MM.1S (cell line): ENCODE data around the gene CDH12.

Experiments
- DNase-seq: peaks from one replicate; pipeline ENCODE4 v3.0.0-alpha.2; 2015
- H2AFZ ChIP-seq: fragments of 300-600 bp; sonication (generic); 2 replicates; pipeline ENCODE4 v1.6.0; 2016; ENCODE audit warnings: antibody characterized with exemption, low read length
- H3F3A ChIP-seq: fragments of 300-600 bp; sonication (generic); 2 replicates; pipeline ENCODE4 v1.6.1; 2016; ENCODE audit warnings: mild to moderate bottlenecking, antibody characterized with exemption, low read length, moderate library complexity, mixed read lengths; ENCODE audit not compliant: insufficient read depth
- H3K27ac ChIP-seq: fragments of 300-600 bp; sonication (generic); 2 replicates; pipeline ENCODE4 v1.5.1; 2016; ENCODE audit warnings: mild to moderate bottlenecking, low read length
- H3K27me3 ChIP-seq: fragments of 300-600 bp; sonication (generic); replicated peaks from 2 replicates; pipeline ENCODE4 v1.6.0; 2016; ENCODE audit warnings: low read length; ENCODE audit not compliant: insufficient read depth
- H3K36me3 ChIP-seq: fragments of 300-600 bp; sonication (generic); replicated peaks from 2 replicates; pipeline ENCODE4 v1.6.1; 2016; ENCODE audit warnings: mild to moderate bottlenecking, low read length, mixed read lengths; ENCODE audit not compliant: insufficient read depth
- H3K4me1 ChIP-seq: fragments of 300-600 bp; sonication (generic); 2 replicates; pipeline ENCODE4 v1.6.1; 2016; ENCODE audit warnings: low read length, mixed read lengths
- H3K4me2 ChIP-seq: fragments of 300-600 bp; sonication (generic); 2 replicates; pipeline ENCODE4 v1.6.0; 2016; ENCODE audit warnings: low read depth, low read length
- H3K4me3 ChIP-seq: fragments of 300-600 bp; sonication (generic); 2 replicates; pipeline ENCODE4 v1.5.1; 2016; ENCODE audit warnings: low read length, mixed read lengths
- H3K79me2 ChIP-seq: fragments of 300-600 bp; sonication (generic); 2 replicates; pipeline ENCODE4 v1.6.1; 2016; ENCODE audit warnings: mixed run types, low read length, mixed read lengths
- H3K9ac ChIP-seq: fragments of 300-600 bp; sonication (generic); 2 replicates; pipeline ENCODE4 v1.6.1; 2016; ENCODE audit warnings: low read length, mixed read lengths
- H3K9me2 ChIP-seq: fragments of 300-600 bp; sonication (generic); replicated peaks from 2 replicates; pipeline ENCODE4 v1.6.1; 2016; ENCODE audit warnings: mild to moderate bottlenecking, low read length, mixed read lengths; ENCODE audit not compliant: insufficient read depth
- H3K9me3 ChIP-seq: fragments of 300-600 bp; sonication (generic); replicated peaks from 2 replicates; pipeline ENCODE4 v1.6.1; 2016; ENCODE audit warnings: mild to moderate bottlenecking, low read length, mixed read lengths; ENCODE audit not compliant: insufficient read depth
- H4K20me1 ChIP-seq: fragments of 300-600 bp; sonication (generic); 2 replicates; pipeline ENCODE4 v1.6.1; 2016; ENCODE audit warnings: mild to moderate bottlenecking, low read length, moderate library complexity, mixed read lengths; ENCODE audit not compliant: insufficient read depth
- CTCF ChIP-seq: fragments of 300-600 bp; sonication (generic); IDR thresholded peaks from 2 replicates; pipeline ENCODE4 v1.5.1; 2016; ENCODE audit warnings: antibody characterized with exemption, low read length, mixed read lengths
- EZH2 ChIP-seq: fragments of 300-600 bp; sonication (generic); optimal IDR thresholded peaks from 2 replicates; pipeline ENCODE3; 2017; ENCODE audit warnings: low read depth, mild to moderate bottlenecking, antibody characterized with exemption, low read length, mixed read lengths
- EZH2phosphoT487 ChIP-seq: fragments of 300-600 bp; sonication (generic); IDR thresholded peaks from 2 replicates; pipeline ENCODE4 v1.6.1; 2018; ENCODE audit warnings: antibody characterized with exemption, low read length

CDH12 gene

GRCh38 chr5:22764736-22765135, 88.4 kb downstream of the CDH12 start:
- H3K4me3 ChIP-seq, result no peak overlapping the region
- H3K36me3 ChIP-seq, result no peaks in the 10 kb centered on the region
- no peaks in the 10 kb centered on the region for H3K9me3 ChIP-seq
- H3K9me2 ChIP-seq, result no peaks in the 10 kb centered on the region
- H3K9ac ChIP-seq, result no peak overlapping the region
- no peaks in the 10 kb centered on the region for H3K4me1 ChIP-seq
- no peaks in the 10 kb centered on the region for H3F3A ChIP-seq
- H3K4me2 ChIP-seq, result no peak overlapping the region
- DNase-seq, result no peak
- no peak overlapping the region for H3K27ac ChIP-seq
- no peaks in the 10 kb centered on the region for H4K20me1 ChIP-seq
- TF ChIP-seq CTCF (no peak), EZH2phosphoT487 (no peak), EZH2 (no peak)
- H2AFZ ChIP-seq, result no peak overlapping the region
- no peaks in the 10 kb centered on the region for H3K27me3 ChIP-seq
- no peaks in the 10 kb centered on the region for H3K79me2 ChIP-seq

- H3K9me2 ChIP-seq, result no peaks in the 10 kb centered on the region
- TF ChIP-seq EZH2phosphoT487 (no peak), EZH2 (no peak), CTCF (no peak)
- no peaks in the 10 kb centered on the region for H3K9me3 ChIP-seq
- DNase-seq, result no peak
- no peaks in the 10 kb centered on the region for H3K27me3 ChIP-seq
- H4K20me1 ChIP-seq, result no peaks in the 10 kb centered on the region
- no peaks in the 10 kb centered on the region for H3F3A ChIP-seq
- no peak overlapping the region for H3K4me2 ChIP-seq
- H2AFZ ChIP-seq, result no peak overlapping the region
- H3K9ac ChIP-seq, result no peak overlapping the region
- H3K79me2 ChIP-seq, result no peaks in the 10 kb centered on the region
- no peaks in the 10 kb centered on the region for H3K4me1 ChIP-seq
- no peak overlapping the region for H3K27ac ChIP-seq
- H3K36me3 ChIP-seq, result no peaks in the 10 kb centered on the region
- no peak overlapping the region for H3K4me3 ChIP-seq
Observed at GRCh38 chr5:22757776-22758175, 95.4 kb downstream of the CDH12 start.

DNA sequence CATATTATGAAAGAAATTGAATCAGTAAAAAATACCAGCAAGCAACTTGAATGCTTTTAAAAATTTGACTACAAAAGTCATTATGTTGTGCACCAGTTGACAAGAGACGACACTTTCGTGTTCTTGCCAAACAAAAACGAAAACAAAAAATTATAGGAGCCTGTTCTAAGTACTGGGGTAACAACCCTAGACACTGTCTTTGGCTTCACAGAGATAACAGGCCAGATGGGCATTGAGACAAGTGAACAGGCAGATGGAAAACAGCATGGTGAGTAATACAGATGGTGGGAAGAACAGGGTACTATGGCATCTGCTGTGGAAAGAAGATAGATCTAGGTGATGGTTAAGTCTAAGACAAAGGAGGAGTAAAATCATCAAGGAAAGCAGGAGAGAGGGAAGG, 99.0 kb downstream of the CDH12 start:
- no peak overlapping the region for H2AFZ ChIP-seq
- H3K9ac ChIP-seq, result no peak overlapping the region

More for the DNA sequence above, 99.0 kb downstream of the CDH12 start:
- no peaks in the 10 kb centered on the region for H3K27me3 ChIP-seq
- H3K79me2 ChIP-seq, result no peaks in the 10 kb centered on the region
- TF ChIP-seq EZH2phosphoT487 (no peak), EZH2 (no peak), CTCF (no peak)
- no peaks in the 10 kb centered on the region for H3K4me1 ChIP-seq
- H4K20me1 ChIP-seq, result no peaks in the 10 kb centered on the region
- H3F3A ChIP-seq, result no peaks in the 10 kb centered on the region
- H3K4me3 ChIP-seq, result no peak overlapping the region
- H3K4me2 ChIP-seq, result no peak overlapping the region
- no peaks in the 10 kb centered on the region for H3K9me2 ChIP-seq
- H3K27ac ChIP-seq, result no peak overlapping the region
- DNase-seq, result no peak
- no peaks in the 10 kb centered on the region for H3K9me3 ChIP-seq
- no peaks in the 10 kb centered on the region for H3K36me3 ChIP-seq
